Adrenal gland (tissue), 5 donors: Measurements from ENCODE around the gene PCDH20.

ENCODE experiments used
- POLR2A ChIP-seq, 2 donors: fragments of 450-650 bp; IDR thresholded peaks; one replicate each; pipeline ENCODE4 v1.6.1; 2017; ENCODE audit warnings: antibody characterized with exemption in 2 of 2, mild to moderate bottlenecking in 2 of 2, moderate library complexity in 1 of 2
- TF ChIP-seq, protein P1 (sequence below), 6 experiments: fragments of 450-650 bp in 4 of 6; fragments of 200-600 bp in 2 of 6; sonication (generic) in 1 of 6; IDR thresholded peaks; 1 replicate in 5 of 6; 2 replicates in 1 of 6; pipeline versions ENCODE4 v1.5.1 to v1.8.0; 2016 to 2021; ENCODE audit warnings: antibody characterized with exemption in 6 of 6, mild to moderate bottlenecking in 2 of 6, moderate library complexity in 1 of 6
- donor health status: DM: no; HTN: no; CAD: no.

DNA sequence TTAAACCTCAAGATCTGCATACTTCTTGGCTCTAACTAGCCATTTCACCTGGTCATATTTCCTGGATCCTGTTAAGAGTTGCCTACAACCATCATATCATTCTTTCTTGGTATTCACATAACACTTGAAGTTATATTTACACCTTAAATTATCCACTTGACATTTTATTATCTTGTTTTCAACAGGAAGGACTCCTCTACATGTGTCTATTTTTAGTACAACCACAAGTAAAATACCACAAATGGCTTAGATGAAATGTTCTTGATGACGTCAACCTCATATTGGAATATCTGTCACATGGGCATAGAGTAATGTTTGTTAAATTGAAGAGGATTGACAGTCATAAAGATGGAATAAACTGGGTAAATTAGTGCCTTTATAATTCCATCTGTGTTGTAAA, 9.4 kb downstream of the PCDH20 start:
- no peak for TF ChIP-seq POLR2A (IDR thresholded peaks at IDR 0.05)
- TF ChIP-seq, protein P1, sequence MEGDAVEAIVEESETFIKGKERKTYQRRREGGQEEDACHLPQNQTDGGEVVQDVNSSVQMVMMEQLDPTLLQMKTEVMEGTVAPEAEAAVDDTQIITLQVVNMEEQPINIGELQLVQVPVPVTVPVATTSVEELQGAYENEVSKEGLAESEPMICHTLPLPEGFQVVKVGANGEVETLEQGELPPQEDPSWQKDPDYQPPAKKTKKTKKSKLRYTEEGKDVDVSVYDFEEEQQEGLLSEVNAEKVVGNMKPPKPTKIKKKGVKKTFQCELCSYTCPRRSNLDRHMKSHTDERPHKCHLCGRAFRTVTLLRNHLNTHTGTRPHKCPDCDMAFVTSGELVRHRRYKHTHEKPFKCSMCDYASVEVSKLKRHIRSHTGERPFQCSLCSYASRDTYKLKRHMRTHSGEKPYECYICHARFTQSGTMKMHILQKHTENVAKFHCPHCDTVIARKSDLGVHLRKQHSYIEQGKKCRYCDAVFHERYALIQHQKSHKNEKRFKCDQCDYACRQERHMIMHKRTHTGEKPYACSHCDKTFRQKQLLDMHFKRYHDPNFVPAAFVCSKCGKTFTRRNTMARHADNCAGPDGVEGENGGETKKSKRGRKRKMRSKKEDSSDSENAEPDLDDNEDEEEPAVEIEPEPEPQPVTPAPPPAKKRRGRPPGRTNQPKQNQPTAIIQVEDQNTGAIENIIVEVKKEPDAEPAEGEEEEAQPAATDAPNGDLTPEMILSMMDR (IDR thresholded peaks at IDR 0.05), result no peak
